GM23338 (cell line): ENCODE data around the gene EPS8L3. TPM values are rescaled to one million over a fixed set of nuclear protein-coding genes. Genes with fewer than 3 reads are reported as not detected.

Experiments used
- ATAC-seq: fragments of 200-7000 bp; cut with Tn5 transposase; 3 replicates; pipeline ENCODE4 v1.9.1; 2020
- DNase-seq: peaks from one replicate; pipeline ENCODE4 v3.0.0-alpha.2; 2015; ENCODE audit warnings: low spot score
- H2AFZ ChIP-seq: fragments of 200-600 bp; sonication (generic); 2 replicates; pipeline ENCODE4 v1.8.0; 2016; ENCODE audit warnings: antibody characterized with exemption, mild to moderate bottlenecking, moderate library complexity
- H3F3A ChIP-seq: fragments of 200-600 bp; sonication (generic); replicated peaks from 2 replicates; pipeline ENCODE4 v1.8.0; 2017; ENCODE audit warnings: antibody characterized with exemption, mixed run types, low read depth
- H3K27ac ChIP-seq: fragments of 200-600 bp; sonication (generic); 2 replicates; pipeline ENCODE4 v1.6.1; 2016; ENCODE audit warnings: low read depth
- H3K27me3 ChIP-seq: fragments of 200-600 bp; sonication (generic); 2 replicates; pipeline ENCODE4 v1.8.0; 2016; ENCODE audit warnings: mild to moderate bottlenecking, mixed run types, moderate library complexity; ENCODE audit not compliant: insufficient read depth
- H3K36me3 ChIP-seq: fragments of 200-600 bp; sonication (generic); 2 replicates; pipeline ENCODE4 v1.8.0; 2016; ENCODE audit warnings: mild to moderate bottlenecking; ENCODE audit not compliant: insufficient read depth
- H3K4me1 ChIP-seq: fragments of 200-600 bp; sonication (generic); 2 replicates; pipeline ENCODE4 v1.8.0; 2016; ENCODE audit warnings: mild to moderate bottlenecking, moderate library complexity; ENCODE audit not compliant: insufficient read depth
- H3K4me2 ChIP-seq: fragments of 200-600 bp; sonication (generic); 2 replicates; pipeline ENCODE4 v1.7.1; 2017; ENCODE audit warnings: mixed run types
- H3K4me3 ChIP-seq: fragments of 200-600 bp; sonication (generic); 2 replicates; pipeline ENCODE4 v1.6.1; 2016; ENCODE audit warnings: mixed run types
- H3K79me2 ChIP-seq: fragments of 200-600 bp; sonication (generic); replicated peaks from 2 replicates; pipeline ENCODE4 v1.8.0; 2017; ENCODE audit warnings: mild to moderate bottlenecking; ENCODE audit not compliant: insufficient read depth
- H3K9me2 ChIP-seq: fragments of 200-600 bp; sonication (generic); 2 replicates; pipeline ENCODE4 v1.8.0; 2017; ENCODE audit not compliant: insufficient read depth
- H4K20me1 ChIP-seq: fragments of 200-600 bp; sonication (generic); replicated peaks from 2 replicates; pipeline ENCODE4 v1.8.0; 2017; ENCODE audit warnings: mild to moderate bottlenecking; ENCODE audit not compliant: insufficient read depth
- H3K27ac Mint-ChIP-seq: 2 replicates; pipeline ENCODE4 v1.8.0; 2020; ENCODE audit warnings: inconsistent platforms, mild to moderate bottlenecking, moderate library complexity, mixed read lengths
- H3K27me3 Mint-ChIP-seq: 3 replicates; pipeline ENCODE4 v1.8.0; 2022; ENCODE audit warnings: low read depth, mild to moderate bottlenecking, moderate library complexity, mixed read lengths, inconsistent platforms; ENCODE audit not compliant: insufficient read depth, poor library complexity
- H3K36me3 Mint-ChIP-seq: 3 replicates; pipeline ENCODE4 v1.8.0; 2021; ENCODE audit warnings: low read depth, mild to moderate bottlenecking, inconsistent platforms, moderate library complexity, mixed read lengths
- H3K4me1 Mint-ChIP-seq: 3 replicates; pipeline ENCODE4 v1.8.0; 2020; ENCODE audit warnings: mild to moderate bottlenecking, inconsistent platforms, mixed read lengths
- H3K4me3 Mint-ChIP-seq: 3 replicates; pipeline ENCODE4 v1.8.0; 2021; ENCODE audit warnings: moderate library complexity, mild to moderate bottlenecking, inconsistent platforms, mixed read lengths
- H3K9me3 Mint-ChIP-seq: 3 replicates; pipeline ENCODE4 v1.8.0; 2020; ENCODE audit warnings: moderate library complexity, mild to moderate bottlenecking, inconsistent platforms, mixed read lengths
- CREB1 ChIP-seq: fragments of 250-450 bp; sonication (Bioruptor Pico); IDR thresholded peaks from 2 replicates; pipeline ENCODE4 v1.5.0; 2020; ENCODE audit warnings: low read depth, mild to moderate bottlenecking, moderate library complexity
- EZH2 ChIP-seq: fragments of 200-600 bp; sonication (generic); IDR thresholded peaks from one replicate; pipeline ENCODE4 v1.8.0; 2017; ENCODE audit warnings: antibody characterized with exemption, mild to moderate bottlenecking, low read depth; ENCODE audit not compliant: unreplicated experiment
- EZH2phosphoT487 ChIP-seq: fragments of 200-600 bp; sonication (generic); IDR thresholded peaks from one replicate; pipeline ENCODE4 v1.8.1; 2018; ENCODE audit warnings: antibody characterized with exemption; ENCODE audit not compliant: unreplicated experiment
- JUNB ChIP-seq: IDR thresholded peaks from one replicate; pipeline ENCODE4 v1.6.1; 2016; ENCODE audit warnings: antibody characterized with exemption; ENCODE audit not compliant: unreplicated experiment
- NANOG ChIP-seq: IDR thresholded peaks from 2 replicates; pipeline ENCODE4 v1.6.1; 2016; ENCODE audit warnings: antibody characterized with exemption, borderline replicate concordance
- POLR2AphosphoS5 ChIP-seq: IDR thresholded peaks from 2 replicates; pipeline ENCODE4 v1.6.1; 2016; ENCODE audit warnings: antibody characterized with exemption, low read depth
- STAT1 ChIP-seq: IDR thresholded peaks from one replicate; pipeline ENCODE4 v1.6.1; 2016; ENCODE audit warnings: antibody characterized with exemption; ENCODE audit not compliant: unreplicated experiment
- ZNF114 ChIP-seq: fragments of 250-450 bp; sonication (Bioruptor Pico); IDR thresholded peaks from 2 replicates; pipeline ENCODE4 v1.5.0; 2020; ENCODE audit warnings: mild to moderate bottlenecking, moderate library complexity
- ZNF331 ChIP-seq: fragments of 250-450 bp; sonication (Bioruptor Pico); IDR thresholded peaks from 2 replicates; pipeline ENCODE4 v1.5.0; 2020; ENCODE audit warnings: low read depth, mild to moderate bottlenecking, moderate library complexity
- polyA plus RNA-seq: library from polyadenylated mRNA; unstranded; fragments of >200 nt; fragmentation: Nextera tagmentation; extraction: Ambion mirVana; gene quantifications from 2 replicates; pipeline ENCODE4 v1.2.1, GENCODE V29; 2016
- total RNA-seq: library from RNA; depleted of rRNA; stranded (reverse); fragments of >200 nt; shearing (Covaris generic); gene quantifications from 2 replicates; pipeline ENCODE4 v1.2.3, GENCODE V29; 2014
- TF ChIP-seq, protein P1 (sequence below): fragments of 250-450 bp; sonication (Bioruptor Pico); IDR thresholded peaks from 2 replicates; pipeline ENCODE4 v1.5.0; 2020; ENCODE audit warnings: mild to moderate bottlenecking, moderate library complexity
- TF ChIP-seq, protein P2 (sequence below), 2 experiments: fragments of 200-600 bp in 1 of 2; sonication (generic) in 1 of 2; conservative IDR thresholded peaks; 2 replicates each; pipeline versions ENCODE4 v1.5.1 to v1.6.1; 2016 to 2017; ENCODE audit warnings: antibody characterized with exemption in 2 of 2, low read depth in 2 of 2, mild to moderate bottlenecking in 2 of 2, moderate library complexity in 1 of 2
- TF ChIP-seq, protein P3 (sequence below): IDR thresholded peaks from 2 replicates; pipeline ENCODE4 v1.6.1; 2016; ENCODE audit warnings: antibody characterized with exemption
- TF ChIP-seq, protein P4 (sequence below): IDR thresholded peaks from one replicate; pipeline ENCODE4 v1.6.1; 2018; ENCODE audit warnings: antibody characterized with exemption; ENCODE audit not compliant: unreplicated experiment

Gene EPS8L3
- total and polyA plus RNA-seq, 2 experiments from 2014 or later = not detected

DNA sequence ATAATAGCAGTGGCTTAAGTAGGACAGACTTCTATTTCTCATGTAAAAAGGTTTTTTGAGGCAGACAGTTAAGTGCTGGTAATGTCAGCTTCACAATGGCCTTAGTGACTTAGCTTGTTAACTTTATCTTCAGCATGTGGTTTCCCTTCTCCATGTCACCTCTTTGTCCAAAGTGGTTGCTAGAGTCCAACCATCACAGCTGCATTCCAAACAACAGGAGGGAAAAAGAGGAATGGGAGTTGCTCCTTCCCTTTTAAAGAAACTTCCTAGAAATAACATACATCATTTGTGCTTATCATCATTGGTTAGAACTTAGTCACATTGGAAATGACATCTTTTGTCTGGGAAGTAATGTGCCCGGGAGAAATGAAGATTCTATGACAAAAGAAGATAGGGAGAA is 41.8 kb downstream of the EPS8L3 start:
- ATAC-seq (no peak), DNase-seq (no peak)
- Histone ChIP-seq H3K4me3 (no peak overlapping the region), H3K9me2 (no peaks in the 10 kb centered on the region), H4K20me1 (no peaks in the 10 kb centered on the region), H3K27ac (no peak overlapping the region), H3K4me2 (no peak overlapping the region), H3K4me1 (no peaks in the 10 kb centered on the region; the same call in 1 of the 2 replicates), H3K79me2 (no peaks in the 10 kb centered on the region), H3K27me3 (no peaks in the 10 kb centered on the region), H3F3A (no peaks in the 10 kb centered on the region), H2AFZ (no peak overlapping the region), H3K36me3 (peaks cover under 1% of the 10 kb centered on the region; the same call in 1 of the 2 replicates)
- Mint-ChIP-seq H3K4me3 (no peak overlapping the region), H3K27me3 (peaks cover 1% of the 10 kb centered on the region), H3K4me1 (no peaks in the 10 kb centered on the region; the same call in 2 of the 3 replicates), H3K27ac (no peak overlapping the region), H3K9me3 (peaks cover 14% of the 10 kb centered on the region), H3K36me3 (peaks cover 8% of the 10 kb centered on the region)
- TF ChIP-seq, protein P1, sequence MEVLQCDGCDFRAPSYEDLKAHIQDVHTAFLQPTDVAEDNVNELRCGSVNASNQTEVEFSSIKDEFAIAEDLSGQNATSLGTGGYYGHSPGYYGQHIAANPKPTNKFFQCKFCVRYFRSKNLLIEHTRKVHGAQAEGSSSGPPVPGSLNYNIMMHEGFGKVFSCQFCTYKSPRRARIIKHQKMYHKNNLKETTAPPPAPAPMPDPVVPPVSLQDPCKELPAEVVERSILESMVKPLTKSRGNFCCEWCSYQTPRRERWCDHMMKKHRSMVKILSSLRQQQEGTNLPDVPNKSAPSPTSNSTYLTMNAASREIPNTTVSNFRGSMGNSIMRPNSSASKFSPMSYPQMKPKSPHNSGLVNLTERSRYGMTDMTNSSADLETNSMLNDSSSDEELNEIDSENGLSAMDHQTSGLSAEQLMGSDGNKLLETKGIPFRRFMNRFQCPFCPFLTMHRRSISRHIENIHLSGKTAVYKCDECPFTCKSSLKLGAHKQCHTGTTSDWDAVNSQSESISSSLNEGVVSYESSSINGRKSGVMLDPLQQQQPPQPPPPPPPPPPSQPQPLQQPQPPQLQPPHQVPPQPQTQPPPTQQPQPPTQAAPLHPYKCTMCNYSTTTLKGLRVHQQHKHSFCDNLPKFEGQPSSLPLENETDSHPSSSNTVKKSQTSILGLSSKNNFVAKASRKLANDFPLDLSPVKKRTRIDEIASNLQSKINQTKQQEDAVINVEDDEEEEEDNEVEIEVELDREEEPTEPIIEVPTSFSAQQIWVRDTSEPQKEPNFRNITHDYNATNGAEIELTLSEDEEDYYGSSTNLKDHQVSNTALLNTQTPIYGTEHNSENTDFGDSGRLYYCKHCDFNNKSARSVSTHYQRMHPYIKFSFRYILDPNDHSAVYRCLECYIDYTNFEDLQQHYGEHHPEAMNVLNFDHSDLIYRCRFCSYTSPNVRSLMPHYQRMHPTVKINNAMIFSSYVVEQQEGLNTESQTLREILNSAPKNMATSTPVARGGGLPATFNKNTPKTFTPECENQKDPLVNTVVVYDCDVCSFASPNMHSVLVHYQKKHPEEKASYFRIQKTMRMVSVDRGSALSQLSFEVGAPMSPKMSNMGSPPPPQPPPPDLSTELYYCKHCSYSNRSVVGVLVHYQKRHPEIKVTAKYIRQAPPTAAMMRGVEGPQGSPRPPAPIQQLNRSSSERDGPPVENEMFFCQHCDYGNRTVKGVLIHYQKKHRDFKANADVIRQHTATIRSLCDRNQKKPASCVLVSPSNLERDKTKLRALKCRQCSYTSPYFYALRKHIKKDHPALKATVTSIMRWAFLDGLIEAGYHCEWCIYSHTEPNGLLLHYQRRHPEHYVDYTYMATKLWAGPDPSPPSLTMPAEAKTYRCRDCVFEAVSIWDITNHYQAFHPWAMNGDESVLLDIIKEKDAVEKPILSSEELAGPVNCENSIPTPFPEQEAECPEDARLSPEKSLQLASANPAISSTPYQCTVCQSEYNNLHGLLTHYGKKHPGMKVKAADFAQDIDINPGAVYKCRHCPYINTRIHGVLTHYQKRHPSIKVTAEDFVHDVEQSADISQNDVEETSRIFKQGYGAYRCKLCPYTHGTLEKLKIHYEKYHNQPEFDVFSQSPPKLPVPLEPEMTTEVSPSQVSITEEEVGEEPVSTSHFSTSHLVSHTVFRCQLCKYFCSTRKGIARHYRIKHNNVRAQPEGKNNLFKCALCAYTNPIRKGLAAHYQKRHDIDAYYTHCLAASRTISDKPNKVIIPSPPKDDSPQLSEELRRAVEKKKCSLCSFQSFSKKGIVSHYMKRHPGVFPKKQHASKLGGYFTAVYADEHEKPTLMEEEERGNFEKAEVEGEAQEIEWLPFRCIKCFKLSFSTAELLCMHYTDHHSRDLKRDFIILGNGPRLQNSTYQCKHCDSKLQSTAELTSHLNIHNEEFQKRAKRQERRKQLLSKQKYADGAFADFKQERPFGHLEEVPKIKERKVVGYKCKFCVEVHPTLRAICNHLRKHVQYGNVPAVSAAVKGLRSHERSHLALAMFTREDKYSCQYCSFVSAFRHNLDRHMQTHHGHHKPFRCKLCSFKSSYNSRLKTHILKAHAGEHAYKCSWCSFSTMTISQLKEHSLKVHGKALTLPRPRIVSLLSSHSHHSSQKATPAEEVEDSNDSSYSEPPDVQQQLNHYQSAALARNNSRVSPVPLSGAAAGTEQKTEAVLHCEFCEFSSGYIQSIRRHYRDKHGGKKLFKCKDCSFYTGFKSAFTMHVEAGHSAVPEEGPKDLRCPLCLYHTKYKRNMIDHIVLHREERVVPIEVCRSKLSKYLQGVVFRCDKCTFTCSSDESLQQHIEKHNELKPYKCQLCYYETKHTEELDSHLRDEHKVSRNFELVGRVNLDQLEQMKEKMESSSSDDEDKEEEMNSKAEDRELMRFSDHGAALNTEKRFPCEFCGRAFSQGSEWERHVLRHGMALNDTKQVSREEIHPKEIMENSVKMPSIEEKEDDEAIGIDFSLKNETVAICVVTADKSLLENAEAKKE (CRISPR knock-in tag) = no peak
- no peak for TF ChIP-seq POLR2AphosphoS5
- TF ChIP-seq, protein P2, sequence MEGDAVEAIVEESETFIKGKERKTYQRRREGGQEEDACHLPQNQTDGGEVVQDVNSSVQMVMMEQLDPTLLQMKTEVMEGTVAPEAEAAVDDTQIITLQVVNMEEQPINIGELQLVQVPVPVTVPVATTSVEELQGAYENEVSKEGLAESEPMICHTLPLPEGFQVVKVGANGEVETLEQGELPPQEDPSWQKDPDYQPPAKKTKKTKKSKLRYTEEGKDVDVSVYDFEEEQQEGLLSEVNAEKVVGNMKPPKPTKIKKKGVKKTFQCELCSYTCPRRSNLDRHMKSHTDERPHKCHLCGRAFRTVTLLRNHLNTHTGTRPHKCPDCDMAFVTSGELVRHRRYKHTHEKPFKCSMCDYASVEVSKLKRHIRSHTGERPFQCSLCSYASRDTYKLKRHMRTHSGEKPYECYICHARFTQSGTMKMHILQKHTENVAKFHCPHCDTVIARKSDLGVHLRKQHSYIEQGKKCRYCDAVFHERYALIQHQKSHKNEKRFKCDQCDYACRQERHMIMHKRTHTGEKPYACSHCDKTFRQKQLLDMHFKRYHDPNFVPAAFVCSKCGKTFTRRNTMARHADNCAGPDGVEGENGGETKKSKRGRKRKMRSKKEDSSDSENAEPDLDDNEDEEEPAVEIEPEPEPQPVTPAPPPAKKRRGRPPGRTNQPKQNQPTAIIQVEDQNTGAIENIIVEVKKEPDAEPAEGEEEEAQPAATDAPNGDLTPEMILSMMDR (conservative IDR thresholded peaks at IDR 0.05; ENCODE audit: low read depth in 2 of 2) = no peak
- no peak for TF ChIP-seq ZNF114 (CRISPR knock-in tag)
- TF ChIP-seq EZH2 = no peak
- no peak for TF ChIP-seq EZH2phosphoT487
- TF ChIP-seq STAT1 = no peak
- TF ChIP-seq NANOG = no peak
- TF ChIP-seq CREB1 = no peak
- TF ChIP-seq, protein P3, sequence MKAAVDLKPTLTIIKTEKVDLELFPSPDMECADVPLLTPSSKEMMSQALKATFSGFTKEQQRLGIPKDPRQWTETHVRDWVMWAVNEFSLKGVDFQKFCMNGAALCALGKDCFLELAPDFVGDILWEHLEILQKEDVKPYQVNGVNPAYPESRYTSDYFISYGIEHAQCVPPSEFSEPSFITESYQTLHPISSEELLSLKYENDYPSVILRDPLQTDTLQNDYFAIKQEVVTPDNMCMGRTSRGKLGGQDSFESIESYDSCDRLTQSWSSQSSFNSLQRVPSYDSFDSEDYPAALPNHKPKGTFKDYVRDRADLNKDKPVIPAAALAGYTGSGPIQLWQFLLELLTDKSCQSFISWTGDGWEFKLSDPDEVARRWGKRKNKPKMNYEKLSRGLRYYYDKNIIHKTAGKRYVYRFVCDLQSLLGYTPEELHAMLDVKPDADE = no peak
- TF ChIP-seq ZNF331 (CRISPR knock-in tag) = no peak
- no peak for TF ChIP-seq JUNB
- TF ChIP-seq, protein P4, sequence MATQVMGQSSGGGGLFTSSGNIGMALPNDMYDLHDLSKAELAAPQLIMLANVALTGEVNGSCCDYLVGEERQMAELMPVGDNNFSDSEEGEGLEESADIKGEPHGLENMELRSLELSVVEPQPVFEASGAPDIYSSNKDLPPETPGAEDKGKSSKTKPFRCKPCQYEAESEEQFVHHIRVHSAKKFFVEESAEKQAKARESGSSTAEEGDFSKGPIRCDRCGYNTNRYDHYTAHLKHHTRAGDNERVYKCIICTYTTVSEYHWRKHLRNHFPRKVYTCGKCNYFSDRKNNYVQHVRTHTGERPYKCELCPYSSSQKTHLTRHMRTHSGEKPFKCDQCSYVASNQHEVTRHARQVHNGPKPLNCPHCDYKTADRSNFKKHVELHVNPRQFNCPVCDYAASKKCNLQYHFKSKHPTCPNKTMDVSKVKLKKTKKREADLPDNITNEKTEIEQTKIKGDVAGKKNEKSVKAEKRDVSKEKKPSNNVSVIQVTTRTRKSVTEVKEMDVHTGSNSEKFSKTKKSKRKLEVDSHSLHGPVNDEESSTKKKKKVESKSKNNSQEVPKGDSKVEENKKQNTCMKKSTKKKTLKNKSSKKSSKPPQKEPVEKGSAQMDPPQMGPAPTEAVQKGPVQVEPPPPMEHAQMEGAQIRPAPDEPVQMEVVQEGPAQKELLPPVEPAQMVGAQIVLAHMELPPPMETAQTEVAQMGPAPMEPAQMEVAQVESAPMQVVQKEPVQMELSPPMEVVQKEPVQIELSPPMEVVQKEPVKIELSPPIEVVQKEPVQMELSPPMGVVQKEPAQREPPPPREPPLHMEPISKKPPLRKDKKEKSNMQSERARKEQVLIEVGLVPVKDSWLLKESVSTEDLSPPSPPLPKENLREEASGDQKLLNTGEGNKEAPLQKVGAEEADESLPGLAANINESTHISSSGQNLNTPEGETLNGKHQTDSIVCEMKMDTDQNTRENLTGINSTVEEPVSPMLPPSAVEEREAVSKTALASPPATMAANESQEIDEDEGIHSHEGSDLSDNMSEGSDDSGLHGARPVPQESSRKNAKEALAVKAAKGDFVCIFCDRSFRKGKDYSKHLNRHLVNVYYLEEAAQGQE = no peak
